ENCODE data around the gene MYZAP.

- TF ChIP-seq RAD21 (IDR thresholded peaks at IDR 0.05; ENCODE audit: low read length) (no peak), ELK1 (IDR thresholded peaks at IDR 0.05; ENCODE audit: borderline replicate concordance, low read depth, low read length) (no peak), CTCF (conservative IDR thresholded peaks at IDR 0.05; ENCODE audit: low read depth, low read length) (no peak), NFE2L2 (IDR thresholded peaks at IDR 0.05; ENCODE audit: low read depth, low read length) (no peak), RFX5 (IDR thresholded peaks at IDR 0.05; ENCODE audit: low read depth, low read length) (no peak), POLR2A (IDR thresholded peaks at IDR 0.05; ENCODE audit: low read depth, low read length) (no peak), FOS (IDR thresholded peaks at IDR 0.05; ENCODE audit: low read depth, low read length) (no peak), MXI1 (IDR thresholded peaks at IDR 0.05; ENCODE audit: borderline replicate concordance, low read depth, low read length) (no peak)
Observed at GRCh38 chr15:57591822-57592367, at the start of gene MYZAP.
